Superior temporal gyrus (tissue), 1 donor: ENCODE measurements around the gene RAPGEF1.

Experiments
- DNase-seq: peaks from one replicate; pipeline ENCODE4 v3.0.0-alpha.2; 2016; ENCODE audit errors: extremely low spot score

The RAPGEF1 gene

DNA sequence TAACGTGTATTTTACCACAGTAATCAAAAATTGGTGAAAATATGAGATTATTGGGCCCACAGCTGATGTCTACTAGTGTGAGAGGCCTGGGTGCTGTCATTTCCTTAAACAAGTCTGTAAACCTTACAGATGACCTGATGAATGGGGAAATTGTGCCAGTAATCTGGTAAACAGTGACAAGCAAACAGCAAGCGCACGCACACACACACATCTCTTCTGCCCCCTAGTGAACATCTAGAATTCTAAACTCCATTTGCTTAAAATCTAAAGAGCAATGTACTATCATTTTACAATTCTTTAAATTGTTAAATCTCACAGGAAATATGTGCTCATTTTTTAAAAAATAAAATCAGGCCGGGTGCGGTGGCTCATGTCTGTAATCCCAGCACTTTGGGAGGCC lies 7.5 kb upstream of the RAPGEF1 start:
- DNase-seq, result peak; percentile 82

DNA sequence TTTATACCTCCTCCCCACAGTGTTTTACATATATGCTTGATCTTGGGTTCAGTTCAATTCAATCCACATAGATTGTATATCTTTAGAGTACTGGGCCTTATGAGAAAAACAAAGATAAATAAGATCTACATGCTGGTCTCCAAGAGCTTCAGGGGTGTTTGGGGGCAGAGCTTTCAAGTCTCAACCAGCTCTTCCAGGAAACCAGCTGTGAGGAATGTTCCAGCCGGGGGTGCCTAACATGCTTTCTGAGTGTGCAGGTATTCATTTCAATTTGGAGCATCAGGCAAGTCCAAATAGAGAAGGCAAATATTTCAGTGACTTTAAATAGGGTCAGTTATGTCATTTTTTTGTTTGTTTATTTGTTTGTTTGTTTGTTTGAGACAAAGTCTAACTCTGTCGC lies 5.7 kb upstream of the RAPGEF1 start:
- no peak for DNase-seq

- DNase-seq, result no peak
Observed at GRCh38 chr9:131744720-131745201, 4.9 kb upstream of the RAPGEF1 start.

DNA sequence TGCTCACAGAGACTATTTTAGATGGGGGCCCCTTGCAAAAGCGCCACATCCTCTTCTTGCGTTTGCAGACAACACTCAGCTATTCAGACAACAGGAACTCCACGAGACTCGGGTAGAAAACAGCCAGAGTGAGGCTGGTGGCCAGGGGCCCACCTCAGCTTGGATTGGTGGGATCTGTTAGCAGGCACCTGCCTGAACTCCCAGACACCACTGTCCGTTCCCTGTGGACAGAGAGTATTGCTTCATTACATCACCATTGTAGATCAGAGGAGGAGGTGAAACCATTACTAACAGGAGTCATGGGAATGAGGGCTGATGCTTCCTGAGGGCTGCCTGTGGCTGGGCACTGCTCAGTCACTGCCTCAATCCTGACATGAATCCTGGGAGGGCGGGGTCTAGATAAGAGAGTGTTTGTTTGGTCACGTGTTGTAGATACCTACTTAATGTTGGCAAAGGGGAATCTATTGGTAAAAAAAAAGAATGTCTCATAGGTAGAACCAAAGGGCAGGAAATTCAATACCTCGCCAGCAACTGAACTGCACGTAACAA lies 4.4 kb upstream of the RAPGEF1 start:
- DNase-seq, result no peak

- no peak for DNase-seq
Observed at GRCh38 chr9:131743501-131743900, 3.6 kb upstream of the RAPGEF1 start.

- DNase-seq, result no peak
Observed at GRCh38 chr9:131743096-131743495, 3.2 kb upstream of the RAPGEF1 start.

- DNase-seq, result no peak
Observed at GRCh38 chr9:131740898-131741297, 1.0 kb upstream of the RAPGEF1 start.

DNA sequence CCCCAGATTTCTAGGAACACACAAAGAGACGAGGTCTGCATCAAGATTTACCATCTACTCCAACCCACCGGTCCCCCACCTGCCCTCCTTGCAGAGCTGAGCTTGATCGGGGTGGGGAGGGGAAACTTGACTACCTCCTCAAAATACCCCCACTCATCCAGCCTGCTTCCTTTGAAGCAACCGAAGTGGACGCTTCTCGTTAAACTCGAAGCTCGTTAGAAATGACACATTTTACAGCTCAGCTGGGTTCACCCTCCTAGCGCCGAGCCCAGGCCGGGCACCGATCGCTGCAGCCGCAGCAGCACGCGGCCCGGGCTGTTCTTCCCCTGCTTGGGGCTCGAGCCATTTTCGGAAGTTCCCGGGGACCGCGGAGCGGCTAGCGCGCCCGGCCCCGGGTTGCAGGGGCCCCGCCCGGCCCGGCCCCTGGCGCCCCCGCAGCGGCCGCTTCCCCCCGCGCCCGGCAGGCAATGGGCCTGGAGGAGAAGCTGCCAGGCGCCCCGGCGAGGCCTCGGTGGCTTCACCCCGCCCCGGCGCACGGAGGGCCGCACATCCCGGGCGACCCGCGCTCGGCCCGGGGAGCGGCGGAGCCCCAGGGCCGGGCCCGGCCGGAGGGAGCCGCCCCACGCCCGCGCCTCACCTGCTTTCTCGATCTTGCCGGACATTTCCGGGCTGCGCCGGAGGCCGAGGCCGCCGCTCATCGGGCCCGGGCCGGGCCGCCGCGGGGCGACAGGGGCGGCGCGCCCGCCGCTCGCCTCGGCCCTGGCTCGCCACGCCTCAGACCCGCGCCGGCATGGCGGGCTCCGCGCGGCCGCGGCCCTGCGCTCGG lies 530 bp downstream of the RAPGEF1 start:
- DNase-seq, result no peak

DNA sequence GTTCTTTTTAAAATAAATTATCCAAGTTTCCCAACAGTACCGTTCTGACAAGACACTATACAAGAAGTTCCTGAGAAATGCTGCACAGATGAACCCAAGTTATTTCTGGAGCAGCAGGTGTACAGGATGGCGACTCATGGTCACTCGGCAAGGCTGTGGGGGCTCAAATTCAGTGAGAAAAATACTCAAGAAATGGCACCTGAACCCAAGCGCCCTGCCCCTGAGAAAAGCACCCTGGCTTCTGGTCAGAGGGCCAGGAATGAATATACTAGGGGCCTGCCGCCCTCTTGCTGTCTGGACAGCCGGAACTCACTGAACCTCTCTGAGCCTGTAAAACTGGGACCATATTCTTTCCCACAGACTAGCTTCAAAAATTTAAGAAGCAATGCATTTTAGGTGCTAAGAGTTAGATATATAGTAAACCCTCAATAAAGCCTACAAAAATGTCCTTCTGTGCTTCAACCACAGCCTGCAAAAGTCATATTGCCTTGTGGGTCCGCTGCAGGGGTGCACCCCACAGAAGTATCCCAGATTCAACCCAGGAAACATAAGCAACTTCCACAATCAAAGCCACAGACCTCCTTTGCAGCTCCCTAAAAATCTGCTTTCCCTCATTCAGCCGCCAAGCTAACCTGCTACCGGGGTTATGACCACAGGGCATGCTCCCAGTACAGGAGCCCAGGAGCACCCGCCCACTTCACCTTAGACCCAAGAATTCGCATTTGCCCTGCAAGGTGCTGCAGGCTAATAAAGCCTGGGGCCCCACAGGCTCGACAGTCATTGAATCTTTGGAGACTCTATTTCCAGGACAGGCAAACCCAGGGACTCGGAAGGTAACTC lies 1.4 kb downstream of the RAPGEF1 start:
- no peak for DNase-seq

DNA sequence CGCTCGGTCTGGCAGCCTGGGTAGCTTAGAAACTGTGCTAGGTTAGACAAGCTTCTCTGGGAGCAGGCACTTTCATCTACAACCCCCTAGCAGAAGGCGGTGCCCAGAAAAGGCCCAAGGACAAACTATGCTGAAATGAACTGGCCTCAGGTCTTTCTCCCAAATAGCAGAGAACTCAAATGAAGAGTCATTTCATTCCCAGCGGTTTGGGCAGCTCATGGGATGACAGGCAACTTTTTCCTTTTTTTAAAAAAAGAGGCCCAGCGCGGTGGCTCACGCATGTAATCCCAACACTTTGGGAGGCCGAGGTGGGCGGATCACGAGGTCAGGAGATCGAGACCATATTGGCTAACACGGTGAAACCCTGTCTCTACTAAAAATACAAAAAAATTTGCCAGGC lies 2.5 kb downstream of the RAPGEF1 start:
- DNase-seq, result no peak

DNA sequence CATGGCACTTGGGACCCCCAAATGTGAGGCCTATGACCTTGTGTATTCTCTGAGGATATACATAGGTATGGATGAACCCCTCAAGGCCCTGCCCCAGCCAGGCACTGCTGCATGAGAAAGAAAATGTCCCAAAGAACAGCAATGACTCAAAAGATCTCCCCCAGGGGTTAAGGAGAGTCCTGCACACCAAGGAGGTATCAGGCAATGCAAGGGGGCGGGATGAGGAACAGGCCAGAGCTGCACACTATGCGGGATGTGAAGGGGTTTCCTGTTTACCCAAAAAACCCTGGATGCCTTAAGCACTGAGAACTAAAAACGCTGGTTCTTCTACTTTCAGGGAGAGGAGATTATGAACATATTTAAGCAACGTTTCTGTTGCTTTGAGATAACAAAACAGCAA lies 3.4 kb downstream of the RAPGEF1 start:
- DNase-seq, result no peak

DNA sequence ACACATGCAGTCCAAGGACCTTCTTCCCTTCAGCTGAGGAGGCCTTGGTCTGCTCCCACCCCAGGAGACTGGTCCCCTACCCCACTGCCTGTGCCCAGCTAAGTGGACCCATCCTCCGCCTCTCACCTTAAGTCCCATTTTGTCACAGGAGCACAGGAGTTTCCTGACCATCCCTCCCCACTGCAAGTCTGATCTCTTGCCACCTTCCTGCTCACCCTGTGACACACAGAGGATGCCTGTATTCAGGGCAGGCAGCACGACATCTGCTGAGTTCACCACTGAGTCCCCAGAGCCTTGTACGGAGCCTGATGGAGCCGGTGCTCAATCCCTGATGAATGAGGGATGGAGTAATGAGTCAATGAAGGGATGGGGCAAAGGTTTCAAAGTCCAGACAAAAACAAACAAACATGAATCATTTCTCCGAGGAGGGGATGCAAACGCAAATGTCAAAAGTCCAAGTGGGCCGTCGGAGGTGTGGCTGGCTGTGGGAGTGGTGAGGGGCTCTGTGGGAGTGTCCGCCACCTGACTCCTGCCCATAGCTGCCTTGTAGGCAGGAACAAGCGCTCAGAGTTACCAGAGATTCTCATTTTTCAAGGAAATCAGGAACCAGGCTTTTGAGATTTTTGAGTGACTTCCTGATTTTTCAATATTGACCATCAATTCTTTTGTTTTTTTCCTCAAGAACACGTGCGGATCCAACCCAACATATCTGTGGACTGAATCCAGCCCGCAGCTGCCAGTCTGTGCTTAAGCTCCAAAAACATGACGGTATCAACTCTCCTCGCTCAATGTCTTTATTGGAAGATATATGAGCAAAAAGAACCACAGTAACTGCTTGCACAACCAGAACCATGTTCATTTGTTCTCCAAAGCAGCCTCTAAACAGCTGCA lies 4.4 kb downstream of the RAPGEF1 start:
- no peak for DNase-seq

DNA sequence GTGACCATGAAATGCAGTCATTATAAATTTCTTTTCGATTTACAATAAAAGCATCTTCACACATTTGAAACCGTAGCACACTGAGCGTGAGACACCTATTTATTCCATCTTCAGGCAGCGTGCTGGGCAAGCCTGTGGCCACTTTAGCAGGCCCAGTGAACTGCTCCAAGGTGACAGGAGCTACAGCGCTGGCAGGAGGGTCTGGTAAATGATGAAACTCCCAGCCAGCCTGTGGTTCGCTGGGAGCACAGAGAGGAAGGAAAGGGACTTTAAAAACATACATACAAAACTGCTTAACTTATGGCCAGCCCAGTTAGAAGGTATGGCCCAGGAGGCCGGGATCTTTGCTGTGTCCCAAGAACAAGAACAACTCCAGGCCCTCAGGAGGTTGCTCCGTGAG lies 5.1 kb downstream of the RAPGEF1 start:
- no peak for DNase-seq

GRCh38 chr9:131734165-131734610 lies 5.7 kb downstream of the RAPGEF1 start:
- no peak for DNase-seq

GRCh38 chr9:131733541-131734061 lies 6.3 kb downstream of the RAPGEF1 start:
- DNase-seq, result no peak

- no peak for DNase-seq
Observed at GRCh38 chr9:131732636-131733289, 7.1 kb downstream of the RAPGEF1 start.

DNA sequence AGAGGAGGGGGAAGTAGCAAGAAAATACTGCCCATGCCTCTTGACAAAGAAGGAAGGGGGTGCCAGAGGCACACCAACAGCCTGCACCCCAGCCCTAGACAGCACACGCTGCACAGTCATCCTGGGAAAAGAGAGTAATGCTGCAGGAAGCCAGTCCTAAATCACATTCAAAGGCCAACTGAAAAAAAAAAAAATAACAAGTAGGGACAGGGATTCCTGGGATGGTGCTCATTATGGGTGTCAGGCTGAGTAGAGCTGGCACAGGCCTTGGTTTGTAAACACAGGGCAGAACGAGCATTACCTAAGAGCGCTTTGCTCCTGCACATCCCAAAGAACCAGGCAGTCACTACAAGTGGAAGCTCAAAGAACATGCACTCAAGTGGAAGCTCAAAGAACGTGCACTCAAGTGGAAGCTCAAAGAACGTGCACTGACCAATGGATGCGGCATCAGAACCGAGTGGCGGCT lies 7.8 kb downstream of the RAPGEF1 start:
- no peak for DNase-seq

GRCh38 chr9:131731644-131732043 lies 8.2 kb downstream of the RAPGEF1 start:
- DNase-seq, result no peak

DNA sequence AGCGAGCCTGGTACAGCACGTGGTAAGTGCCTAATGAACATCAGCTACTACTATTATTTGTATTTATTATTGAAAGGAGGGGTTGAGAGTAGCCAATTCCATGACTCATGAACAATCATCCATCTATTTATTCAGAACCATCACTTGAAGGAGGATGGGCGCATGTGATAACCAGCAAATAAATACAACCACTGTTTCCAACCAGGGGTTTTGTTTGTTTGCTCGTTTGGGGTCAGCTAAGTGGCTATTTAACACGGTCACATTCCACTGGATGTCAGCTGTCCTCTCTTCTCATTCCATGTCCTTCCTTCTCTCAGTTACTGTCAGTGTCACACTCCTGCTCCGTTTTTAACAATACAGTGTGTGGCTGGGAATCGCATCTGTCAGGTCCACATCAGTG lies 8.6 kb downstream of the RAPGEF1 start:
- no peak for DNase-seq

DNA sequence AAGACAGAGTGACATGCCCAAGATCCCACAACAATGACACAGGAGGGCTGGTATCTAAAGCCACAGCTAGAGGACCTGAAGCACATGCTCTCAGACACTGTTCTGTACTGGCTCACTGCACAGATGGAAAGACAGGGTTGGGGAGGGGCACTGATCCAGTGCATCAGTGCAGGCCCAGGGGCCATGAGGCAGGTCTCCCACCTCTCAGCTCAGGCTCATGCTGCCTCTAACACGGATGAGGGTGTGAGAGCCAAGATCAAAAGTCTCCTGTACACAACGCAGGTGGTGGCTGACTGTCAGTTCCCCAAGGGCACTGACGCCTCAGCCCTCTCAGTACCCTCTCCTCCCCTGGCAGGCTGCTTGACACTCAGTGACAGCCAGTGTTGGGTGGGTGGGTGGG lies 10.9 kb downstream of the RAPGEF1 start:
- DNase-seq, result no peak

DNA sequence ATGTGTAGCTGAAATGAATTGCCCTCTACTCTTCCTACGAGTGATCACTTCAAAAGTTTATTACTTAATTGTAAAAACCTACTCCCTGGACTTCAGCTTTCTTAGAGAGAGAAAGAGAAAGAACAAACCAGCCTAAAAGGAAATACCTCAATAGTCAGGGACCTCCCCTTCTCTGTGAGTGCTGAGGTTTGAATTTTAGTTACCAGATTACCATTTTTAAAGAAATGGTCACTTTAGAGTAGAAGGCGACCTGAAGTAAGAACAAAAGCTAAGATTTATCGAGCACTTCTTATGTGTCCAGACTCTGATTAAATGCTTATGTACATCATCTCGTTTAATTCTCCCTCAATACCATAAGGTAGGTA lies 11.3 kb downstream of the RAPGEF1 start:
- no peak for DNase-seq
